ENCODE measurements around the gene WASL.

DNA sequence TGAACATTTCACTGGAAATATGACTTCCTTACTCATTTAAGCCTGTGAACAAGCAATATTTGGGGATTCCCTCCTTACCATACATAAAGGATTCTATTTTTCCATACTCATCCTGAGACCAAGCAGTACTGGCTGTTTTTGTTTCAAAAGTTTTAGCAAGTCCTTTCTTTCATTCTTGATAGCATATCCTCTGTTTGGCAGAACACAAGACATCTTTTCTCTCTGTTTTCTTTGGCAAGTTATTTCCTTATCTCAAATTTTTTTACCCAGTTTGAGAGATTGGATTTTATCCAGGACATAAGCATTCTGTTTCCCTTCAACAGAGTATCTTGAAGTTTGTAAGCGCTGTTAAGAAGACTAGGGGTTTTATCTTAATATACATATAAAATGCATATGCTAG is 3.0 kb upstream of the WASL start:
- TF ChIP-seq, protein P1, sequence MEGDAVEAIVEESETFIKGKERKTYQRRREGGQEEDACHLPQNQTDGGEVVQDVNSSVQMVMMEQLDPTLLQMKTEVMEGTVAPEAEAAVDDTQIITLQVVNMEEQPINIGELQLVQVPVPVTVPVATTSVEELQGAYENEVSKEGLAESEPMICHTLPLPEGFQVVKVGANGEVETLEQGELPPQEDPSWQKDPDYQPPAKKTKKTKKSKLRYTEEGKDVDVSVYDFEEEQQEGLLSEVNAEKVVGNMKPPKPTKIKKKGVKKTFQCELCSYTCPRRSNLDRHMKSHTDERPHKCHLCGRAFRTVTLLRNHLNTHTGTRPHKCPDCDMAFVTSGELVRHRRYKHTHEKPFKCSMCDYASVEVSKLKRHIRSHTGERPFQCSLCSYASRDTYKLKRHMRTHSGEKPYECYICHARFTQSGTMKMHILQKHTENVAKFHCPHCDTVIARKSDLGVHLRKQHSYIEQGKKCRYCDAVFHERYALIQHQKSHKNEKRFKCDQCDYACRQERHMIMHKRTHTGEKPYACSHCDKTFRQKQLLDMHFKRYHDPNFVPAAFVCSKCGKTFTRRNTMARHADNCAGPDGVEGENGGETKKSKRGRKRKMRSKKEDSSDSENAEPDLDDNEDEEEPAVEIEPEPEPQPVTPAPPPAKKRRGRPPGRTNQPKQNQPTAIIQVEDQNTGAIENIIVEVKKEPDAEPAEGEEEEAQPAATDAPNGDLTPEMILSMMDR (optimal IDR thresholded peaks at IDR 0.05 in 1 of 3, IDR thresholded peaks at IDR 0.05 in 1 of 3, conservative IDR thresholded peaks at IDR 0.05 in 1 of 3; ENCODE audit: extremely low read depth in 1 of 3, insufficient read depth in 2 of 3, low read length in 3 of 3) = no peak
- TF ChIP-seq EZH2 (IDR thresholded peaks at IDR 0.05; ENCODE audit: low read length) = no peak
